Gastrocnemius medialis (tissue), 4 donors: ENCODE data around the gene RAG2. TPM values are rescaled to one million over a fixed set of nuclear protein-coding genes. Genes with fewer than 3 reads are reported as not detected.
A peak's percentile ranks its signal among the peaks of the same experiment; 100 is the strongest.

Source experiments
- ATAC-seq, 2 donors: fragments of 150-250 bp; one replicate each; pipeline ENCODE4 v1.9.1; 2016
- DNase-seq, 2 donors: peaks; one replicate each; pipeline ENCODE4 v3.0.0-alpha.2; 2019
- H3K27ac ChIP-seq, 4 donors: fragments of 200-600 bp; sonication (generic); 1 replicate in 1 of 4; 2 replicates in 3 of 4; pipeline ENCODE4 v1.5.1; 2016 to 2018; ENCODE audit warnings: mild to moderate bottlenecking in 2 of 4, moderate library complexity in 1 of 4
- H3K27me3 ChIP-seq, 3 donors: fragments of 200-600 bp; sonication (generic) in 2 of 3; 1 replicate in 1 of 3; 2 replicates in 2 of 3; pipeline versions ENCODE4 v1.5.1 to v1.6.0; 2016 to 2019; ENCODE audit warnings: mild to moderate bottlenecking in 1 of 3, moderate library complexity in 1 of 3
- H3K36me3 ChIP-seq, 2 donors: fragments of 200-600 bp; sonication (generic) in 1 of 2; one replicate each; pipeline ENCODE4 v1.5.1; 2017 to 2018
- H3K4me1 ChIP-seq, 2 donors: fragments of 200-600 bp; sonication (generic) in 1 of 2; one replicate each; pipeline ENCODE4 v1.5.1; 2016 to 2017; ENCODE audit warnings: mild to moderate bottlenecking in 2 of 2
- H3K4me3 ChIP-seq, 4 donors: fragments of 200-600 bp; sonication (generic) in 3 of 4; 1 replicate in 1 of 4; 2 replicates in 3 of 4; pipeline ENCODE4 v1.5.1; 2016 to 2019; ENCODE audit warnings: mild to moderate bottlenecking in 2 of 4
- H3K9me3 ChIP-seq, 3 donors: fragments of 200-600 bp; sonication (generic) in 2 of 3; 1 replicate in 1 of 3; 2 replicates in 2 of 3; pipeline ENCODE4 v1.5.1; 2016 to 2019
- POLR2A ChIP-seq, 2 donors: fragments of 450-650 bp; IDR thresholded peaks; one replicate each; pipeline ENCODE4 v1.6.1; 2017; ENCODE audit warnings: antibody characterized with exemption in 2 of 2, mild to moderate bottlenecking in 2 of 2, moderate library complexity in 2 of 2
- in situ Hi-C, 4 donors: fragments of 200-750 bp; cut with MboI; loops; one replicate each; pipeline versions ENCODE4 v1.15.0 to v1.8.0; 2017; ENCODE audit warnings: low sequenced_read_pairs in 4 of 4
- intact Hi-C: fragments of 100-400 bp; cut with DNase I; formaldehyde crosslinking; loops from one replicate; pipeline ENCODE4 v1.15.1; 2023; ENCODE audit warnings: low total_unique reads
- total RNA-seq, 4 donors: library from RNA; depleted of rRNA; stranded (reverse); fragments of >200 nt; gene quantifications; one replicate each; pipeline versions ENCODE4 v1.1.0 to v1.2.3, GENCODE V29; 2016
- TF ChIP-seq, protein P1 (sequence below), 5 experiments: fragments of 450-650 bp in 3 of 5; fragments of 200-600 bp in 2 of 5; sonication (generic) in 2 of 5; IDR thresholded peaks in 4 of 5; conservative IDR thresholded peaks in 1 of 5; 1 replicate in 4 of 5; 2 replicates in 1 of 5; pipeline ENCODE4 v1.5.1; 2016 to 2019; ENCODE audit warnings: antibody characterized with exemption in 5 of 5, mild to moderate bottlenecking in 3 of 5, moderate library complexity in 3 of 5

RAG2 gene
- total RNA-seq, 4 donors from 2014 or later, result not detected

DNA sequence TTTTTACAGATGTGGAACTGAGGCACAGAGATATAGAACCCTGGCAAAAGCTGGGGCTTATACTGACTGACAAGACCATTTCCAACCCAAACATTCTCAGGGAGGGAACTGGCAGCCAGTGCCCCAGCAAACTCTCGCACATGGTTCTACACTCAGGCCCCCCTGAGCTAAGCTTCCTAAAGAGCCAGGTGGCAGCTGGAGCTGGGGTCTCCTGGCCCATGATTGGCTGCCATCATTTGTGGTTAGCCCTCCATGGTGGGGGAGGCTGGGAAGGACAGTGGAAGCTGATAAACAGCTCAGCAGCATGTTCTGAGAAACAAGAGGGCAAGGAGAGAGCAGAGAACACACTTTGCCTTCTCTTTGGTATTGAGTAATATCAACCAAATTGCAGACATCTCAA, 30.3 kb downstream of the RAG2 start, which contains the start of gene RAG1:
RAG1 (plus strand) TSS at position 314 of the 400 bp plus-strand sequence. CDS start 5,298 bp downstream, outside the sequence.
- DNase-seq, result no peak
- no peaks in the 10 kb centered on the region for H3K36me3 ChIP-seq
- H3K4me3 ChIP-seq, result no peak within 1 kb of the TSS
- TF ChIP-seq, protein P1, sequence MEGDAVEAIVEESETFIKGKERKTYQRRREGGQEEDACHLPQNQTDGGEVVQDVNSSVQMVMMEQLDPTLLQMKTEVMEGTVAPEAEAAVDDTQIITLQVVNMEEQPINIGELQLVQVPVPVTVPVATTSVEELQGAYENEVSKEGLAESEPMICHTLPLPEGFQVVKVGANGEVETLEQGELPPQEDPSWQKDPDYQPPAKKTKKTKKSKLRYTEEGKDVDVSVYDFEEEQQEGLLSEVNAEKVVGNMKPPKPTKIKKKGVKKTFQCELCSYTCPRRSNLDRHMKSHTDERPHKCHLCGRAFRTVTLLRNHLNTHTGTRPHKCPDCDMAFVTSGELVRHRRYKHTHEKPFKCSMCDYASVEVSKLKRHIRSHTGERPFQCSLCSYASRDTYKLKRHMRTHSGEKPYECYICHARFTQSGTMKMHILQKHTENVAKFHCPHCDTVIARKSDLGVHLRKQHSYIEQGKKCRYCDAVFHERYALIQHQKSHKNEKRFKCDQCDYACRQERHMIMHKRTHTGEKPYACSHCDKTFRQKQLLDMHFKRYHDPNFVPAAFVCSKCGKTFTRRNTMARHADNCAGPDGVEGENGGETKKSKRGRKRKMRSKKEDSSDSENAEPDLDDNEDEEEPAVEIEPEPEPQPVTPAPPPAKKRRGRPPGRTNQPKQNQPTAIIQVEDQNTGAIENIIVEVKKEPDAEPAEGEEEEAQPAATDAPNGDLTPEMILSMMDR (IDR thresholded peaks at IDR 0.05 in 4 of 5, conservative IDR thresholded peaks at IDR 0.05 in 1 of 5), result no peak
- no peak for TF ChIP-seq POLR2A (IDR thresholded peaks at IDR 0.05)
- ATAC-seq, result no peak
- peaks cover 0 to 3% (median 0%) of the 10 kb centered on the region in 3 donors for H3K27me3 ChIP-seq
- in situ Hi-C loops (loop anchor here (10.0 kb wide), 2 partner anchors 97 to 177 kb away; no protein-coding TSS in a partner anchor), intact Hi-C loops (loop anchor here (10.0 kb wide), 1 partner anchor 177 kb away; no protein-coding TSS in a partner anchor)
- H3K4me1 ChIP-seq, result peaks cover 0 to 3% of the 10 kb centered on the region in 2 donors
- no peak within 1 kb of the TSS for H3K27ac ChIP-seq
- no peaks in the 10 kb centered on the region for H3K9me3 ChIP-seq

DNA sequence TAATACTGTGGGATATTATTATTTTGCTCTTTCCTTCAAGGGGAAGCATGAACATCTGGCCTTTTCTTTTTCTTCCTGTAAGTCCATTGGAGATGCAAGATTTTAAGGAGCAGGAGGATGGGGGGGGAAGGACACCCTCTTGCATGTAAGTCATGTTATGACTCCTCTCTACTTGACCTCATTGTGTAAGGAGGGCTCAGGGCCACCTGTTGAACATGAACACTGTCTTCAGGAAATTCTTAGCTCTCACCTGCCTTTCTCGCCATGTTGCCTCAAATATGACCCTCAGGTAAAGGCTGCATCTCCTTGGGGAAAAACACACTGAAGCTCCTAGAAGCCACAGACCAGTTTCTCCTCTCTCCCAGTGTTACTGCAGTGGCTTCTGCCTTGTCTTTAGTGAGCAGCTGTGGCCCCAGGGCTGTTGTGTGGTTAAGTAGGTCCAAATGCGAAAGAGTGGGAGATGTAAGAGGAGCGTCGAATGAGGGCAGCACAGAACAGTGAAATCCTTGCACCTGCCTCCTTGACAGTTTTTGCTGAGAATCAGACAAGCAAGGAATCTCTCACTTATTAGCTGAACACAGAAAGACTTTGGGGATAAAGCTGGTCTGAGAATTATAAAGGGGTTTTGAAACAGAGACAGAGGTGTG, 31.5 kb downstream of the RAG2 start:
- Histone ChIP-seq H3K9me3 (no peaks in the 10 kb centered on the region), H3K4me3 (no peak overlapping the region), H3K27me3 (peaks cover 0 to 3% (median 0%) of the 10 kb centered on the region in 3 donors), H3K36me3 (no peaks in the 10 kb centered on the region), H3K27ac (no peak overlapping the region), H3K4me1 (peaks cover 0 to 3% of the 10 kb centered on the region in 2 donors)
- TF ChIP-seq, protein P1 (IDR thresholded peaks at IDR 0.05 in 4 of 5, conservative IDR thresholded peaks at IDR 0.05 in 1 of 5), result no peak
- no peak for TF ChIP-seq POLR2A (IDR thresholded peaks at IDR 0.05)
- ATAC-seq, result no peak
- DNase-seq, result no peak
- intact Hi-C loops (loop anchor here (10.0 kb wide), 1 partner anchor 178 kb away; no protein-coding TSS in a partner anchor), in situ Hi-C loops (loop anchor here (10.0 kb wide), 2 partner anchors 98 to 178 kb away; no protein-coding TSS in a partner anchor)

DNA sequence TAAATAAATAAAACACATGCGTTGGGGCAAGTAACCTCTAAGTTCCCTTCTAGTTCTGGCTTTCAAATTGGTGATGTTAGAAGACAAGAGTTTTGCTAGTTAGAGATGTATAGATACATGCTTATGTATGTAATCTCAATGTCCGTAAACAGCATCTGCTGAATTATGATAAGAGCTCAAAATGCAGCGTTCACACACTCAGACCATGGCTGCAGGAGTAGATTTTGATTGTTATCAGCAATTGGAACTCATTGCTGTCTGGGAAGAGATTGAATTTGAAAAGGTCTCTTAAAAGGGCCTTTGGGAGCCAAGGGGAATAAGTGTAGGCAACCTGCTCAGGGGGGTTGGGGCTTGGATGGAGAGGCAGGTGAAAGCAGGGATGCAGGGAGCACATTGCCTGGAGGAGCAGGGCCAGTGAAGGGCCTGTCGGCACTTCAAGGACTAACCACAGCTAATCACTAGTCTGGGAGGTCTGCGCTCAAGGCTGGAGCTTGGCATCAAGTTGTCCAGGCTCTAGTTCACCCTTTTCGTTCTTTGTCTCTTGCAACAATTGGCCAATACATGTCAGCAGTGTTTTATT, 32.9 kb downstream of the RAG2 start:
- no peak for DNase-seq
- intact Hi-C loops, result loop anchor here (10.0 kb wide), 1 partner anchor 180 kb away; no protein-coding TSS in a partner anchor
- Histone ChIP-seq H3K27ac (no peak overlapping the region), H3K4me3 (peak overlapping the region in 1 of 4 donors; percentile 39), H3K27me3 (no peaks in the 10 kb centered on the region), H3K36me3 (no peaks in the 10 kb centered on the region), H3K9me3 (no peaks in the 10 kb centered on the region), H3K4me1 (peaks cover 0 to 3% of the 10 kb centered on the region in 2 donors)
- in situ Hi-C loops, result loop anchor here (10.0 kb wide), 2 partner anchors 100 to 180 kb away; no protein-coding TSS in a partner anchor
- no peak for ATAC-seq
- TF ChIP-seq, protein P1 (IDR thresholded peaks at IDR 0.05 in 4 of 5, conservative IDR thresholded peaks at IDR 0.05 in 1 of 5), result no peak
- TF ChIP-seq POLR2A (IDR thresholded peaks at IDR 0.05), result no peak

DNA sequence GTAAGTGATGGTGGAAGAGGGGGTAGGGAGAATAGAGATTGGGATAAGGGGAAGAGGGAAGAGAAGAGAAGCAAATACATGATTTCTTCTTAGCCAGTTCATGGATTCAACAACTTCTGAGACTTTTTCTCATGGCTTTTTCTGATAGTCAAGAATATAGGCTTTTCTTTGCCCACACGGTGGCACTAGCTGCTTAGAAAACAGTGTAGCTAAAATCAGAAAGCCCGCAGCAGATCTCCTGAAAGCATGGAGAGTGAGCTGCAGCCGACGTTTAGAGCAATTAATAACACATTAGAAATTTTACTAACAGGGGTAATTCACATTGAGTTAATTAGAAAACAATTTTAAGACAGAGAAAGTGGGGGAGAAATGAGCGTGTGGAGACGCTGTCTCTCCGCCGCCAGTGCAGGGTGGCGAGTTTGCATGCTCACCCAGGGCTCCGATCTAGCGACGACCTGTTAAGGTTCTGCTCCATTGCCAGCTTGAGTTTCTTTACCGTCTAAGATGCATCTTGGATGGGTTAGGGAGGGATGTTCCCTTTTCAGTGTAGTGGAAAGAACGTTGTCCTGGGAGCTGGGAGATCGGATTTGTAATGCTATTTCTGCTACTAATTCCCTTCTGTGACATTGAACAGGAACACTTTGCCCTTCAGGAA, 33.5 kb downstream of the RAG2 start:
- in situ Hi-C loops, result loop anchor here (5.0 to 10.0 kb wide), 4 partner anchors 100 to 180 kb away; no protein-coding TSS in a partner anchor
- ATAC-seq, result peak in 1 of 2 donors; percentile 70

More for the DNA sequence above, 33.5 kb downstream of the RAG2 start:
- Histone ChIP-seq H3K9me3 (no peaks in the 10 kb centered on the region), H3K36me3 (no peaks in the 10 kb centered on the region), H3K4me1 (peaks cover 0 to 3% of the 10 kb centered on the region in 2 donors), H3K27ac (no peak overlapping the region), H3K4me3 (peak overlapping the region; percentile 39 to 51 (median 44)), H3K27me3 (no peaks in the 10 kb centered on the region)
- intact Hi-C loops, result loop anchor here (1.0 to 10.0 kb wide), 3 partner anchors 58 to 180 kb away; no protein-coding TSS in a partner anchor
- TF ChIP-seq, protein P1 (IDR thresholded peaks at IDR 0.05 in 4 of 5, conservative IDR thresholded peaks at IDR 0.05 in 1 of 5), result peak; percentile 33 to 62 (median 41)
- no peak for TF ChIP-seq POLR2A (IDR thresholded peaks at IDR 0.05)
- DNase-seq, result peak in 1 of 2 donors; percentile 15
